NCI-H1694 treated with DMSO at 0.1 percent for 48 hours (cell line): ENCODE measurements around the gene FCHSD1.

ENCODE experiments used
- DNase-seq: peaks from one replicate; lab custom pipeline; 2025; lab: John Stamatoyannopoulos, UW

FCHSD1 gene

GRCh38 chr5:141672841-141673813 is 21.9 kb upstream of the FCHSD1 start:
- DNase-seq, result no peak

GRCh38 chr5:141672071-141672840 is 21.0 kb upstream of the FCHSD1 start:
- no peak for DNase-seq

- no peak for DNase-seq
Observed at GRCh38 chr5:141669520-141669919, 18.3 kb upstream of the FCHSD1 start.

- DNase-seq, result no peak
Observed at GRCh38 chr5:141668601-141669265, 17.5 kb upstream of the FCHSD1 start.

DNA sequence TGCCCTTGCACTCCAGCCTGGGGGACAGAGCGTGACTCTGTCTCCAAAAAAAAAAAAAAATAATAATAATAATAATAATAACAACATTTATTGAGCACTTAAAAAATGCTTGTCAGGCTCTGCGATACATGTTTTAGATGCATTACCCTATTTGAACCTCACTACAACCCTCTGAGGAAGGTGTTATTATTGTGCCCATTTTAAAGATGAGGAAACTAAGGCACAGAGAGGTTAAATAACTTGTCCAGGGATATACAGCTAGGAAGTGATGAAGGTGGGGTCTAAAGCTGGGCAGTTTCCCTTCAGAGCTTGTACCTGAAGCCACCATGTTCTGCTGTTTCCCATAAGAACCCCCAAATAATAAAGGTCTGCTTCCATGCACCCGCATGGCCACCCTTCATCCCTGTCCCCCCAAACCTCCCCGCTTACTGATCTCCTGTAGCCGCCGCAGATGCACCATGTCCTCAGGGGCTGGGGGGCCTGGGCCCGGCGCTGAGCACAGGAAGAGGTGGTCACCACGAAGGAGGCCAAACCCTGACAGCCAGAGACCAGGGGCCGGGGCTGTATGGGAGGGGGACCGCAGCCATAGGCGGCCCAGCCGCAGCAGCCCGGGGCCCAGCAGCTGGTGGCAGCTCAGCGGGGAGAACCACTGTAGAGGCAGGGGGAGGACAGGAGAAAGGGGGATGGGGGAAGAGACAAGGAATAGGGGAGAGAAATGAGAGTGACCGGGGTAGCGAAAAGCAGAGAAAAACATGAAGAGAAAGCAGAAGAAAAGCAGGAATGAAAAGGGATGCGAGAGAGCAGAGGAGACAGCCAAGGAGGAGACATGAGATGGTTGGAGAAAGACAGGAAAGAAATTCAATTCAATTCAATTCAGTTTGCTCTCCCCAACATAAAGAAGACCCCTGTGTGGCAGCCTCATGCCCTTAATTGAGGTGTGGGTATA is 15.1 kb upstream of the FCHSD1 start:
- DNase-seq, result no peak

DNA sequence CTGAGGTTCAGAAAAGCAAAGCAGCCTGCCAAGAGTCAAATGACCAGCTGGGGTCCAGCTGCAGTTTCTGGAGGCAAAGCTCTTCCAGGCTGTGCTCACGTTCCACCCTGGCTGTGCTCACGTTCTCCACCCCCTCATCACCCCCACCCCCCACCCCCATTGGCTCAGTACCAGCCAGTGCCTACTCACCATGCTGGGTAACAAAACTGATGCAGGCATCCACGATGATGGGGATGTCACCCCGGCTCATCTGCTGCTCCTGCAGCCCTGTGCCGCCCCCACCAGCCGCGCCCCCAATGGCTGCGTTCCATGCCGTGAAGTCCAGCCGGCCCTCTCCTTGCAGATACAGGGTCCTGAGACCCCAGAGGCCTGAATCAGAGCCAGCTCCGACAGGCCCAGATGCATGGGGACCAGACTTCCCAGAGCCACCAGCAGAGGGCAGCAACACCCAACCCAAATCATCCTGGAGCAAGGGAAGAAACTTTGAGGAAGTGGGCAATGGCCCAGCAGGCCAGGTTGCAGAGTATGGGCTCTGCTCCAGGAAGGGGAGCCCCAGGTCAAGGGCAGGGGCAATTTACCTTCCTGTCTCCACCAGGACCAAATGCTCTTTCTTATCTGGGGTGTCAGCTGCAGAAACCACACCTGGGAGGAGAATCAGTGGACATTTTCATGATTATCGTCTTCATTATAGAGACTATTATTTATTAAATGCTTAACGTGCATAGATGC is 13.7 kb upstream of the FCHSD1 start:
- DNase-seq, result peak; percentile 16

DNA sequence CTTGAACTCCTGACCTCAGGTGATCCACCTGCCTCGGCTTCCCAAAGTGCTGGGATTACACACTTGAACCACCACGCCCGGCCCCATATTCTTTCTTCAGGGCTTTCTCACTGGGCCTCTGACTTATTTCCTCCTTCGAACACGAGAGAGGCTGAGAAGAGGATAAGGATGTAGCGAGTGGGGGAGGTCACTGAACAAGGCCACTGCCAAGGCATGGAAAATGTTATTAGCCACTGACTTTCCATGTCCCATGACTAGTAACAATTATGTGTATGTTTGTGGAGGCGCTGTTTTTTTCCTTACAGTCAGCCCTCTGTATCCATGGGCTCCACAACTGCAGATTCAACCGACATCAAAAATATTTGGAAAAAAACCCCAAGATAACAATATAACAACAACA is 12.3 kb upstream of the FCHSD1 start:
- DNase-seq, result no peak

DNA sequence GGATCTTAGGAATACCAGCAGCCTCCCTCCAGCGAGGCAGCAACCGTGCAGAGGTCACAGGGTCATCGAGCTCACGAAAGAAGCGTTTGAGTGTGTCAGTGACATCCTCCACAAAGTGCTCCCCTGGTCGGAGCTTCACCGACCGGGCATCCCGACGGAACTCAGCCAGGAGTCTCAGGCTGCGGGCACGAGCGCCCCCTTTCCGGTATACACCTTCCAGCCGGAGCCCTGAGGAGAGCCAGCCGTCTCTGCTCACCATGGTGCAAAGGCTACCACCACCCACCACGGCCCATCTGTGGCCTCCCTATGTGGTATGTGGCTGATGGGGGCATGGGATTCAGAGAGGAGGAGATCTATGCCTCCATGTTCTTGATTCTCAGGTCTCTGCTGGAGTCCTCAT is 10.8 kb upstream of the FCHSD1 start:
- no peak for DNase-seq

GRCh38 chr5:141657937-141658545 is 6.8 kb upstream of the FCHSD1 start:
- no peak for DNase-seq

DNA sequence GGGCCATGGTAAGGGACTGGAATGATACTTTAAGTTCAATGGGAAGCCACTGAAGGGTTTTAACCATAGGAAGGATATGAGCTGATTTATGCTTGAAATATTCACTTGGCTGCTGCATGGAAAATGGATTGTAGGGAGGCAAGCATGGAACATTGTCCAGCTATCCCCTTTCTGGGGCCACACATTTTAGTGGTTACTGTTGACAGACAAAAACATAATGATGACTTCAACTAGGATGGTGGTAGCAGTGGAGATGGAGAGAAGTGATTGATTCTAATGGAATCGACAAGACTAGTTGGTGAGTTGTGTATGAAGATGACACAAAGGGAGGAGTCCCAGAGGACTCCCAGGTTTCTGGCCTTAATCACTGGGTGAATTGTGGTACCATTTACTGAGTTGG is 6.2 kb upstream of the FCHSD1 start:
- DNase-seq, result no peak

DNA sequence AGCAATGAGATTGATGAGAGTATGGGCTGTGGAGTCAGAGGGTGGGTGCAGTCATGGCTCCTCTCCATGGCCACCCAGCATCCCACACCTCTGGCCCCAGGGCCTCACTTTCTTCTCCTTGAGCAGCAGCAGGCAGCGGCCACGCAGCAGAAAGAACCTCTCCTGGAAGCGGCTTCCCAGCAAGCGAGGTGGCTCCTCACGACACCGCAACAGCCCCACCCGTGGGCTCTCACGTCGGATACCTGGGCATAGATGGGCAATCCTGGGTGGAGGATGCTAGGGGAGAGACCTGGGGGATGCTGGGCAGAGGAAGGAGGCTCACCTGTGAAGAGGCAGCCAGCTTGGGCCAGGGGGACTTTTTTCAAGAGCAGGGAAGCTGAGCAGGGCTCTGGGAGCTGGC is 5.2 kb upstream of the FCHSD1 start:
- no peak for DNase-seq

GRCh38 chr5:141655020-141655419 is 3.8 kb upstream of the FCHSD1 start:
- DNase-seq, result no peak

DNA sequence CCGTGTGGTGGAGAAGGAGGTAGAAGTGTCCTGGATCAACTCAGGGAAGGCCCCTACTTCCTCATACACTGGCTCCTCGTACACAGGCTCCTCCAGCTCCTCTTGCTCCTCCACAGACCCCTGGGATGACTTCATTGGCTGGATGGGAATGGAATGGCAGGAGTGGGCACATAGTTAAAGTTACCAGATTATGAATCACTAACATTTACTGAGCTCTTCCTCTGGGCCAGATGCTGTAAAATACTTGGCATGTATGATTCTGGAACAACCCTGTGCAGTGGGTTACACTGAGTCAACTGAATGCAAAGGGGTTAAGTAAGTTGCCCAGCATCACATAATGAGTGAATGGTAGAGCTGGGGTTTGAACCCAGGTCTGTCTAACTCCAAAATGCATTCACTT is 3.1 kb upstream of the FCHSD1 start:
- no peak for DNase-seq

DNA sequence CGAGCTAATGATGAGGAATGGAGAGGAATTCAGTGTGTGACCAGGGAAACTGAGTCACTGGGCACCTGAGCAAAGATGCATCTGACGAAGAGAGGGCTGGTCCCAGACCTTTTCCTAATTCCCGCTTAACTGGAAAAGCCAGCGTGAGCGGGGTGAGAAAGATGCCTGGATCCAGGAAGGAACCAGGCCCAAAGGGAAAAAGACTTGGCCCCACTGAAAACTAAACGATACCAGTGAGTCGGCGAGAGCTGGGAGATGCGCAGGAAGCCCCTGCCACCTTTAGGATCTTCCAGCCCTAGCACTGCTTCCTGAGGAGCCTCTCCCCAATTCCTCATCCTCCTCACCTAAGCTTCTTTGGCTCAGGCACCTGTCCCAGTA is 499 bp upstream of the FCHSD1 start:
- DNase-seq, result no peak

- no peak for DNase-seq
Observed at GRCh38 chr5:141649972-141650371, 1.2 kb downstream of the FCHSD1 start.

DNA sequence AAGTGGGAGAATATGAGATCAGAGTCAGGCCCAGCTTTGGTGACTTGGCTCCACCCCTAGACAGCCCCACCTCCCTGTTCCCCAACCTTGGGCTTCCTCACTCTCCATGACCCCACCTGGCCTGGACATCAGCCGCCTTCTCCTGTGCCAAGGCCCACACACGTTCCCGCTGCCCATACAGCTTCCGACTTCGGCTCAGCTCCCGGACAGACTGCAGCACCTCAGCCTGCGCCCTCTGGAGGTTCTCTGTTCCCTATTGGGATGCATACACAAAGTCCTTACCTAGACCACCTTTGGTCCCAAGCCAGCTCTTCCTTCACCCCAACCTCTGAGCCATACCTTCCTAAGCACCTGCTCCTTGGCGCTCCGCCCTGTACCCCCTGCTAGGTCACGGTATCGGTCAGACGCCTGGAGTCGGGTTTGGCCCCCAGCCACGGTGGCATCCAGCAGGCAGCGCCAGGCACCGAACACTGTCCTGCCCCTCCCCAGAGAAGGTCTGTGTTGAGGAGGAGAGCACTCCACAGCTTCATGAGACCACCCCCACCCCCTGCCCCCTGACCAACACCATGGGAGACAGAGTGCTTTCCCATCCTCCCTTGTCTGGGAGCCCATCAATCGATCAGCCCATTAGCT is 2.0 kb downstream of the FCHSD1 start:
- no peak for DNase-seq

DNA sequence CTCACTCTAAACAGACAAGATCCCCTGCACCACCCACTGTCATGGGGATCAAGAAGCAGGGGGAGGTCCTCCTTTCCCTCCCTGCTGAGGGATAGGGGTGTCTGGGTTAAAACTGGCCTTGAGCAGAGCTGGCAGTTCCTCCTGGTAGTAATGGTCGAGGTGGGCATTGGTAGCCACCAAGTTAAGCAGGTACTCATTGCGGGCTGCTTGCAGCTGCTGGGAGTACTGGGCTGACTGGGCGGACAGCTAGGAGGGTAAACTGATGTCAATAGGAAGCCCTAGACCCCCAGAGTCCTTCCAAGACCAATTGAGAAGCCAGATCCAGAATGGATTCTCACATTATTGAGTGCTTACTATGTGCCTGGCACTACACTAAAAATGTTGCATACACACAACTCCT is 3.4 kb downstream of the FCHSD1 start:
- DNase-seq, result no peak

DNA sequence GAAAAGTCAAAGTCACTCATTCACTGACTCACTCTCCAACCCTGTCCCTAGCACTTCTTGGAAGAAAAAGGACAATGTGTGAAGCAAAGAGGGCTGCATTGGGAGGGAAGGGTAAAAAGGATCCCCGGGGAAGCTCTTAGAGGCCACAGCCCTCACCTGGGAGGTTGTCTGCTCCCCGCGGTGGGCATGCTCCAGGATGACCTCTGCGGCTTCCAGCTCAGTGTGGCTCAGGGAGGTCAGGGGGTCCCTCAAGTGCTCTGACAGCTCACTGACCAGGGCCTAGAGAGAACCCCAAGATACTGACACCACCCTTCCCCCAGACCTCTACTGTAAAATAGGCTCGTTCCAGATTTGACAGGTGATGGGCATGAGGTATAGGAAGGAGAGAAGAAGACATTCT is 4.0 kb downstream of the FCHSD1 start:
- DNase-seq, result no peak

- DNase-seq, result no peak
Observed at GRCh38 chr5:141646026-141646425, 5.2 kb downstream of the FCHSD1 start.
